Thyroid gland (tissue), 4 donors: Measurements from ENCODE around the gene RGS14.

ENCODE experiments used
- CTCF ChIP-seq, 6 experiments: fragments of 200-600 bp in 3 of 6; fragments of 450-650 bp in 3 of 6; sonication (generic) in 3 of 6; IDR thresholded peaks; one replicate each; pipeline ENCODE4 v1.5.1; 2016 to 2019; ENCODE audit warnings: antibody characterized with exemption in 6 of 6, mild to moderate bottlenecking in 2 of 6, inconsistent platforms in 1 of 6, moderate library complexity in 1 of 6
- POLR2A ChIP-seq, 2 donors: fragments of 450-650 bp; IDR thresholded peaks; one replicate each; pipeline ENCODE4 v1.6.1; 2017; ENCODE audit warnings: antibody characterized with exemption in 2 of 2, mild to moderate bottlenecking in 2 of 2, moderate library complexity in 1 of 2

- TF ChIP-seq CTCF (IDR thresholded peaks at IDR 0.05), result no peak
- no peak for TF ChIP-seq POLR2A (IDR thresholded peaks at IDR 0.05)
Measured at GRCh38 chr5:177388521-177389052, 30.9 kb downstream of the RGS14 start.
